ENCODE measurements around the gene TAS1R2.
A peak's percentile ranks its signal among the peaks of the same experiment; 100 is the strongest.
"Not testable (repeated sequence)": the region's sequence is repeated elsewhere in the genome, so short reads cannot be mapped to it uniquely, and the experiment has no call there.

The TAS1R2 gene

GRCh38 chr1:18869847-18870594 lies 10.6 kb upstream of the TAS1R2 start:
- DNase-seq (ENCODE audit: low spot score) (no peak), FAIRE-seq (no peak)

GRCh38 chr1:18868801-18869424 lies 9.5 kb upstream of the TAS1R2 start:
- FAIRE-seq (no peak), DNase-seq (ENCODE audit: low spot score) (no peak)

GRCh38 chr1:18868354-18868753 lies 8.9 kb upstream of the TAS1R2 start:
- FAIRE-seq (no peak), DNase-seq (ENCODE audit: low spot score) (no peak)

GRCh38 chr1:18866846-18867245 lies 7.4 kb upstream of the TAS1R2 start:
- FAIRE-seq (no peak), DNase-seq (ENCODE audit: low spot score) (no peak)

GRCh38 chr1:18866314-18866713 lies 6.9 kb upstream of the TAS1R2 start:
- DNase-seq (ENCODE audit: low spot score) (no peak), FAIRE-seq (no peak)

- FAIRE-seq (no peak), DNase-seq (ENCODE audit: low spot score) (no peak)
Observed at GRCh38 chr1:18865176-18865575, 5.7 kb upstream of the TAS1R2 start.

GRCh38 chr1:18861590-18861989 lies 2.1 kb upstream of the TAS1R2 start:
- DNase-seq (ENCODE audit: low spot score): no peak
- no peak for FAIRE-seq

GRCh38 chr1:18861082-18861481 lies 1.6 kb upstream of the TAS1R2 start:
- FAIRE-seq (no peak), DNase-seq (ENCODE audit: low spot score) (no peak)

- FAIRE-seq (peak; percentile 97), DNase-seq (ENCODE audit: low spot score) (no peak)
Observed at GRCh38 chr1:18858070-18858688, 1.3 kb downstream of the TAS1R2 start.

- no peak for FAIRE-seq
- no peak for DNase-seq (ENCODE audit: low spot score)
Observed at GRCh38 chr1:18856435-18856834, 3.0 kb downstream of the TAS1R2 start.

GRCh38 chr1:18855573-18855972 lies 3.9 kb downstream of the TAS1R2 start:
- DNase-seq (ENCODE audit: low spot score) (no peak), FAIRE-seq (no peak)

- FAIRE-seq: no peak
Observed at GRCh38 chr1:18854331-18855025, 5.0 kb downstream of the TAS1R2 start.

GRCh38 chr1:18852501-18852900 lies 7.0 kb downstream of the TAS1R2 start:
- DNase-seq (ENCODE audit: low spot score) (no peak), FAIRE-seq (no peak)

More at GRCh38 chr1:18854331-18855025, 5.0 kb downstream of the TAS1R2 start:
- DNase-seq (ENCODE audit: low spot score): no peak

- FAIRE-seq (no peak), DNase-seq (ENCODE audit: low spot score) (no peak)
Observed at GRCh38 chr1:18849261-18849711, 10.2 kb downstream of the TAS1R2 start.

- not testable (repeated sequence) for DNase-seq (ENCODE audit: low spot score); FAIRE-seq
Observed at GRCh38 chr1:18847723-18848122, 11.7 kb downstream of the TAS1R2 start.

- DNase-seq (ENCODE audit: low spot score): no peak
- no peak for FAIRE-seq
Observed at GRCh38 chr1:18840145-18840544, 19.3 kb downstream of the TAS1R2 start.

GRCh38 chr1:18836654-18837053 lies 22.8 kb downstream of the TAS1R2 start:
- no peak for FAIRE-seq
- no peak for DNase-seq (ENCODE audit: low spot score)

GRCh38 chr1:18832319-18832718 lies 27.1 kb downstream of the TAS1R2 start:
- not testable (repeated sequence) for FAIRE-seq; DNase-seq (ENCODE audit: low spot score)

GRCh38 chr1:18831656-18832055 lies 27.8 kb downstream of the TAS1R2 start:
- no peak for DNase-seq (ENCODE audit: low spot score)
- FAIRE-seq: no peak

- no peak for FAIRE-seq
- DNase-seq (ENCODE audit: low spot score): no peak
Observed at GRCh38 chr1:18830596-18830995, 28.9 kb downstream of the TAS1R2 start.

- DNase-seq (ENCODE audit: low spot score) (no peak), FAIRE-seq (no peak)
Observed at GRCh38 chr1:18829671-18830070, 29.8 kb downstream of the TAS1R2 start.

GRCh38 chr1:18828224-18828623 lies 31.2 kb downstream of the TAS1R2 start:
- DNase-seq (ENCODE audit: low spot score) (no peak), FAIRE-seq (no peak)
